Esophagus muscularis mucosa (tissue), 4 donors: ENCODE measurements around the gene HRAS. TPM values are rescaled to one million over a fixed set of nuclear protein-coding genes. Genes with fewer than 3 reads are reported as not detected.

Experiments used
- DNase-seq: peaks from one replicate; pipeline ENCODE4 v3.0.0-alpha.2; 2017; ENCODE audit errors: extremely low spot score
- H3K27ac ChIP-seq, 4 donors: fragments of 200-600 bp; sonication (generic); replicated peaks in 1 of 4; 1 replicate in 3 of 4; 2 replicates in 1 of 4; pipeline ENCODE4 v1.5.1; 2016 to 2019; ENCODE audit warnings: mild to moderate bottlenecking in 1 of 4
- H3K27me3 ChIP-seq, 4 donors: fragments of 200-600 bp; sonication (generic); one replicate each; pipeline versions ENCODE4 v1.5.1 to v1.6.0; 2016 to 2019
- H3K36me3 ChIP-seq, 4 donors: fragments of 200-600 bp; sonication (generic); one replicate each; pipeline ENCODE4 v1.5.1; 2016 to 2019
- H3K4me1 ChIP-seq, 4 donors: fragments of 200-600 bp; sonication (generic); one replicate each; pipeline ENCODE4 v1.5.1; 2016 to 2019
- H3K4me3 ChIP-seq, 4 donors: fragments of 200-600 bp; sonication (generic); 1 replicate in 2 of 4; 2 replicates in 2 of 4; pipeline ENCODE4 v1.5.1; 2016 to 2019; ENCODE audit warnings: mild to moderate bottlenecking in 4 of 4, moderate library complexity in 1 of 4
- H3K9me3 ChIP-seq, 4 donors: fragments of 200-600 bp; sonication (generic); 1 replicate in 3 of 4; 2 replicates in 1 of 4; pipeline ENCODE4 v1.5.1; 2016 to 2019
- EP300 ChIP-seq: sonication (generic); formaldehyde crosslinking; IDR thresholded peaks from one replicate; pipeline ENCODE4 v1.6.1; 2017; ENCODE audit warnings: antibody characterized with exemption
- POLR2A ChIP-seq: fragments of 450-650 bp; IDR thresholded peaks from one replicate; pipeline ENCODE4 v1.6.1; 2017; ENCODE audit warnings: antibody characterized with exemption, moderate library complexity, mild to moderate bottlenecking, low read depth
- POLR2AphosphoS5 ChIP-seq, 2 donors: sonication (generic); formaldehyde crosslinking; IDR thresholded peaks; one replicate each; pipeline ENCODE4 v1.6.1; 2017; ENCODE audit warnings: antibody characterized with exemption in 2 of 2
- WGBS: methylation state at CpG from one replicate; pipeline ENCODE4 v1.1.5; 2018; 5-methylcytosine and 5-hydroxymethylcytosine counted together
- intact Hi-C: fragments of 100-400 bp; cut with DNase I; formaldehyde crosslinking; loops from one replicate; pipeline ENCODE4 v1.15.1; 2023
- total RNA-seq, 4 donors: library from RNA; depleted of rRNA; stranded (reverse); fragments of >200 nt; gene quantifications; one replicate each; pipeline versions ENCODE4 v1.1.0 to v1.2.1, GENCODE V29; 2016
- TF ChIP-seq, protein P1 (sequence below), 3 experiments: fragments of 200-600 bp in 2 of 3; fragments of 450-650 bp in 1 of 3; sonication (generic) in 2 of 3; IDR thresholded peaks; one replicate each; pipeline ENCODE4 v1.5.1; 2017 to 2019; ENCODE audit warnings: antibody characterized with exemption in 3 of 3, mild to moderate bottlenecking in 2 of 3, moderate library complexity in 1 of 3

The HRAS gene
- total RNA-seq, 4 donors from 2014 or later, result 45.7 to 85.2 (median 61.7) TPM

DNA sequence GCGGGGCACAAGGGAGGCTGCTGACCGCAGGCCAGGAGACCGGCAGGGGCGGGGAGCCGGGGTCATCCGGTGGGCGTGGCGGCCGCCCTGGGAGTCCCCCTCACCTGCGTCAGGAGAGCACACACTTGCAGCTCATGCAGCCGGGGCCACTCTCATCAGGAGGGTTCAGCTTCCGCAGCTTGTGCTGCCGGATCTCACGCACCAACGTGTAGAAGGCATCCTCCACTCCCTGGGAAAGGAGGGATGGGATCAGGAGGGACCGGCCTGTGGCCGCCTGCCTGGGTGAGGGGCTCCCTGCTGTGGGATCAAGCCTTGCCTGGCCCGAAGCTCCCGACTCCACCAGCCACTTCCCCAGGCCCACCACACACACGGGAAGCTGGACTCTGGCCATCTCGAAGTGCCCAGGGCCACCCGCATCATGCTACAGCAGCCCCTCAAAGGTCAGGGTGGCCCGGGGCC is 2.8 kb downstream of the HRAS start:
- Histone ChIP-seq H3K36me3 (peaks cover 21 to 35% (median 32%) of the 10 kb centered on the region in 4 donors), H3K9me3 (no peaks in the 10 kb centered on the region), H3K27me3 (peaks cover 0 to 10% (median 4%) of the 10 kb centered on the region in 4 donors), H3K27ac (no peak overlapping the region), H3K4me1 (peaks cover 29 to 42% (median 42%) of the 10 kb centered on the region in 4 donors), H3K4me3 (no peak overlapping the region)
- WGBS, result 88% methylated on average over 23 of the region's 23 CpGs
- DNase-seq, result no peak
- no peak for TF ChIP-seq POLR2AphosphoS5 (IDR thresholded peaks at IDR 0.05)
- TF ChIP-seq EP300, result no peak
- no peak for TF ChIP-seq POLR2A
- TF ChIP-seq, protein P1, sequence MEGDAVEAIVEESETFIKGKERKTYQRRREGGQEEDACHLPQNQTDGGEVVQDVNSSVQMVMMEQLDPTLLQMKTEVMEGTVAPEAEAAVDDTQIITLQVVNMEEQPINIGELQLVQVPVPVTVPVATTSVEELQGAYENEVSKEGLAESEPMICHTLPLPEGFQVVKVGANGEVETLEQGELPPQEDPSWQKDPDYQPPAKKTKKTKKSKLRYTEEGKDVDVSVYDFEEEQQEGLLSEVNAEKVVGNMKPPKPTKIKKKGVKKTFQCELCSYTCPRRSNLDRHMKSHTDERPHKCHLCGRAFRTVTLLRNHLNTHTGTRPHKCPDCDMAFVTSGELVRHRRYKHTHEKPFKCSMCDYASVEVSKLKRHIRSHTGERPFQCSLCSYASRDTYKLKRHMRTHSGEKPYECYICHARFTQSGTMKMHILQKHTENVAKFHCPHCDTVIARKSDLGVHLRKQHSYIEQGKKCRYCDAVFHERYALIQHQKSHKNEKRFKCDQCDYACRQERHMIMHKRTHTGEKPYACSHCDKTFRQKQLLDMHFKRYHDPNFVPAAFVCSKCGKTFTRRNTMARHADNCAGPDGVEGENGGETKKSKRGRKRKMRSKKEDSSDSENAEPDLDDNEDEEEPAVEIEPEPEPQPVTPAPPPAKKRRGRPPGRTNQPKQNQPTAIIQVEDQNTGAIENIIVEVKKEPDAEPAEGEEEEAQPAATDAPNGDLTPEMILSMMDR (IDR thresholded peaks at IDR 0.05), result no peak
- intact Hi-C loops, result no loop called here

- no peak overlapping the region for H3K4me3 ChIP-seq
- peaks cover 21 to 35% (median 32%) of the 10 kb centered on the region in 4 donors for H3K36me3 ChIP-seq
- peaks cover 0 to 5% (median 2%) of the 10 kb centered on the region in 4 donors for H3K27me3 ChIP-seq
- intact Hi-C loops, result no loop called here
- WGBS, result 89% methylated on average over 18 of the region's 18 CpGs
- no peak overlapping the region for H3K27ac ChIP-seq
- no peaks in the 10 kb centered on the region for H3K9me3 ChIP-seq
- peaks cover 24 to 37% (median 36%) of the 10 kb centered on the region in 4 donors for H3K4me1 ChIP-seq
- no peak for TF ChIP-seq POLR2A
- TF ChIP-seq, protein P1 (IDR thresholded peaks at IDR 0.05), result no peak
- TF ChIP-seq POLR2AphosphoS5 (IDR thresholded peaks at IDR 0.05), result no peak
- TF ChIP-seq EP300, result no peak
- DNase-seq, result no peak
Observed at GRCh38 chr11:531919-532526, 3.4 kb downstream of the HRAS start.

DNA sequence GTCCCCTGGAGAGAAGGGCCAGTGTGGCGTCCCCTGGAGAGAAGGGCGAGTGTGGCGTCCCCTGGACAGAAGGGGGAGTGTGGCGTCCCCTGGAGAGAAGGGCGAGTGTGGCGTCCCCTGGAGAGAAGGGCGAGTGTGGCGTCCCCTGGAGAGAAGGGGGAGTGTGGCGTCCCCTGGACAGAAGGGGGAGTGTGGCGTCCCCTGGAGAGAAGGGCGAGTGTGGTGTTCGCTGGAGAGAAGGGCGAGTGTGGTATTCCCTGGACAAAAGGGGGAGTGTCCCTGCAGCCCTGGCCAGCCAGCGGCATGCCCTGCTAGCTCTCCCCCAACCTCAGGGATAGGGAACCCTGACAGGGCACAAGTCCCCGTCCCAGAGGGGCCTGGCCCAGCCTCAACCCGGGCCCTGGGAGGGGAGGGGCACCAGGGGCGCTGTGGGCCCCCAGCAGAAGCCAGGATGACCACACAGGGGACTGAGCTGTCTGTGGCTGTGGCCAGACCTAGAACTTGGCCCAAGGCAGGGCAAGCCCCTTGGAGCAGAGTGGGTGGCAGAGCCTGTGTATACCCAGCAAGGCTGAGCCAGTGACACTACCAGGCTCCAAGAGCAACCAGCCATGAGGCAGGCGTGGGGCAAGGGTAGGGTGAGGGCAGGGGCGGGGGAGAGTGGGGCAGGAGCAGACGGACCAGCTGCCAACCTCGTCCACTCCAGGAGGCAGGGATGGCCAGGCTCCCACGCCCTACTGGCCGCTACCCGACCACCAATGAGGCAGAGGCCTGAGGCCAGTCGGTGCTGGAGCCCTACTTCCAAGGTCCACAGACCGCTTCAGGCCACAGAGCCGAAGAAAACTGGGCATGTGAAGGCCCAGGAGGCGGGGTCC is 4.2 kb downstream of the HRAS start:
- Histone ChIP-seq H3K27me3 (no peaks in the 10 kb centered on the region), H3K4me1 (peaks cover 18 to 30% (median 28%) of the 10 kb centered on the region in 4 donors), H3K9me3 (no peaks in the 10 kb centered on the region), H3K27ac (no peak overlapping the region), H3K4me3 (no peak overlapping the region), H3K36me3 (peaks cover 21 to 35% (median 32%) of the 10 kb centered on the region in 4 donors)
- no peak for DNase-seq
- WGBS, result 90% methylated on average over 22 of the region's 28 CpGs
- TF ChIP-seq POLR2AphosphoS5 (IDR thresholded peaks at IDR 0.05), result no peak
- TF ChIP-seq, protein P1 (IDR thresholded peaks at IDR 0.05), result no peak
- TF ChIP-seq POLR2A, result no peak
- no peak for TF ChIP-seq EP300
- intact Hi-C loops, result no loop called here

GRCh38 chr11:529728-530411 is 5.5 kb downstream of the HRAS start:
- no peaks in the 10 kb centered on the region for H3K9me3 ChIP-seq
- no peak overlapping the region for H3K4me3 ChIP-seq
- intact Hi-C loops, result no loop called here
- no peak overlapping the region for H3K27ac ChIP-seq
- TF ChIP-seq POLR2A (no peak), EP300 (no peak), POLR2AphosphoS5 (IDR thresholded peaks at IDR 0.05) (no peak)
- TF ChIP-seq, protein P1 (IDR thresholded peaks at IDR 0.05), result no peak
- DNase-seq, result no peak
- H3K36me3 ChIP-seq, result peaks cover 21 to 35% (median 32%) of the 10 kb centered on the region in 4 donors
- no peaks in the 10 kb centered on the region for H3K27me3 ChIP-seq
- WGBS, result 75% methylated on average over 9 of the region's 18 CpGs
- H3K4me1 ChIP-seq, result peaks cover 15 to 25% (median 23%) of the 10 kb centered on the region in 4 donors
